UCSD-AML1 (cell line): ENCODE measurements around the gene DDX56.
A peak's percentile ranks its signal among the peaks of the same experiment; 100 is the strongest.
"Not testable (repeated sequence)": the region's sequence is repeated elsewhere in the genome, so short reads cannot be mapped to it uniquely, and the experiment has no call there.

ENCODE experiments used
- DNase-seq: peaks from one replicate; lab custom pipeline; 2025; ENCODE audit not compliant: unreplicated experiment; lab: John Stamatoyannopoulos, UW

DDX56 gene

DNA sequence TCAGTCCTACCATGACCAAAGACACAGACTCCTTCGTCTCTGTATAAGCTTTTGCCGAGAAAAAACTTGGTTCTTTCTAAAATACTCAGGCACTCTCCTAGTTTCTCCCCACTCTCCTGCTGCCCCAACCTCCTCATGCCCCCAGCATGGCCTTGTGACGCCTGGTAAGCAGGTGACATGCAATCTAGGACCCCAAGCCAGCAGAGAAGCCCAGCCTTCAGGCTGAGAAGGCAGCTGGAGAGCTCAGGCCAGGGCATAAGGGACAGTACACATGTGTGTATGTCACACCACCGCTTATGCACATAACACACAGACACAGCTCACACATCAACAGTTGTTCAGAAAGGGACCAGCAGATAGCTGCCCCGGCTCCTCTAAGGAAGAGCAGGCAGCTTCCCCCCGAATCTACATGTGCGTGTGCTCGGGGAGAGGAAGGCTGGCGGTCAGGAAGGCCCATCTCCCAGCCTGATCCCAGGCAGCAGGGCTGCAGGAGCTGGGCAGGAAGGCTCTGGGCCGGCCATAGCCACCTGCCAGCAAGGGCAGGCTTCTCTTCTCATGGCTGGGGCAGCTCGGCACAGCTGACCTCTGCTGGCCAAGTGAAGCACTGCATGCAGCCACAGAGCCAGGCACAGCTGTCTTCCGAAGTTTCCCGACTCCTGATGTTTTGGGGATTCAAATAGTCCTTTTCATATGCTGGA is 8.5 kb downstream of the DDX56 start:
- peak; percentile 22 for DNase-seq

DNA sequence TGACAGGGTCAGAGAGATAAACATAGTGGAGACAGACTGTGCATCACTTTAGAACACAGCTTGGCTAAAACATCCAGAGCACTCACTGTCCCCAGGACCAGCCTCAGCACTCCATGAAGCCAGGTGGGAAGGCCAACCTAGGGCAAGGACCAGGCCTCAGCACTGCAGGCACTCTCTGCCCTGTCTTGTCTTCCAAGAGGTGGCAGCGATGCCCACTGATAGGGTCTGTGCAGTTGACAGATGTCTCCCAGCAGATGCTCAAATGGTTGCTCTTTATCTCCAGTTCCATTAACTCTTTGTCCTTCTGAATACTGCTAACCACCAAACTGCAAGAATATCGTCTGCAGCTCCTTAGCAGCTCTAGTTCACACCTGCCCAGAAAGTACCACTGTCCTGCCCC is 9.1 kb downstream of the DDX56 start:
- no peak for DNase-seq

DNA sequence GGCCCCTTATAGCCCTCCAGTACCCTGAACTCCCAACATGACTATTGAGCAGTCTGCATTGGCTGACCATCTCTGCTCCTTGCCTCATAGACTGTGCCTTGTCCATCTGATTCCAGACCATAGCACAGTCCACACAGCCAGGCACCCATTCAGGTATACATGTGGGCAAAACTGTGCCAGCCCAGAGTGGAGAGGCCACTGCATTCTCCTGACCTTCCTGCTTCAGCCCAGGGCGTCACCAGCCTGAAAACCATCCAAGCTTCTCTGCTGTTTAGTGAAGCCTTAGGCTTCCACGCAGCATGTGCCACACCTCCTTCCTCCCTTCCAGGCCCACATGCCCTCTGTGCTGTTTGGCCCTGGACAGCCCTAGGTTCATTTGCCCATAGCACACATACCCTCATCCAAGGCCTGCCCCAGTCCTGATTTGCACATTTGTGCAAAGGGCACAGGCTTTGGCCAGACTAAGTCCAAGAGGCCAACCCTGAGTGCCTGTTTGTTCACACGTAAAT is 10.5 kb downstream of the DDX56 start:
- no peak for DNase-seq

DNA sequence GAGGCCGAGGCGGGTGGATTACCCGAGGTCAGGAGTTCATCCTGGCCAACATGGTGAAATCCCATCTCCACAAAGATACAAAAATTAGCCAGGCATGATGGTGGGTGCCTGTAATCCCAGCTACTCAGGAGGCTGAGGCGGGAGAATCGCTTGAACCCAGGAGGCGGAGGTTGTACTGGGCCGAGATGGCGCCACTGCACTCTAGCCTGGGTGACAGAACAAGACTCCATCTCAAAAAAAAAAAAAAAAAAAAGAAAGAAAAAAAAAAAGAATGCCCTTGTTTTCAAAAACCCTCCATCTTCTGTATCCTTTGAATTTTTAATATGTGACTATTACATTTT is 11.1 kb downstream of the DDX56 start:
- DNase-seq: not testable (repeated sequence)

DNA sequence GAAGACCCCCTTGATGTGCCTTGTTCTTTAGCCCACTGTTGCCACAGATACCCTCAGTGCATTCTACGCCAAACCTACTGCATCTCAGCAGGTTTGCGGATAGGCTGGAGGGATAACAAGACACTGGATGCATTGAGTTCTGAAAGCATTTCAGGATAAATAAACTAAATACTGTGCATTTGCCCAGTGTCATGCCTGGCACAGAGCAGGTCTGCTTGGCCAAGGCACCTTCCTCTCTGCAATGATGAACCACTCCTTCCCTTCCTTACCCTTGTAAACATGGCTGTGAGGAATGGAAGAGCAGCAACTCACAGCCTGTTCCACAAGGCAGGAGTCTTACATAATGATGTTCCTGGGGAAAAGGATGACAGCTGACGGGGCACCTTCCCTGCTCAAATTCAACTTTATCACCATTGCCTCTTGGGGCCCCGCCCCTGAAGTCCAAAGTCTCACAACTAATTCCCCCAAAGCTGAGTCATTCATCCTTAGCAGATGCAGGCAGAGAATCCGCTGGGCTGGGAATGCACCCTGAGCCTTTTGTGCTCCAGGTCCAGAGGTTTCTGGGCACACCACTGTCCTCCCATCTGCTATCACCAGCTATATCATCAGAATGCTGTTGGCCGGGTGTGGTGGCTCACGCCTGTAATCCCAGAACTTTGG is 11.6 kb downstream of the DDX56 start:
- DNase-seq: no peak

DNA sequence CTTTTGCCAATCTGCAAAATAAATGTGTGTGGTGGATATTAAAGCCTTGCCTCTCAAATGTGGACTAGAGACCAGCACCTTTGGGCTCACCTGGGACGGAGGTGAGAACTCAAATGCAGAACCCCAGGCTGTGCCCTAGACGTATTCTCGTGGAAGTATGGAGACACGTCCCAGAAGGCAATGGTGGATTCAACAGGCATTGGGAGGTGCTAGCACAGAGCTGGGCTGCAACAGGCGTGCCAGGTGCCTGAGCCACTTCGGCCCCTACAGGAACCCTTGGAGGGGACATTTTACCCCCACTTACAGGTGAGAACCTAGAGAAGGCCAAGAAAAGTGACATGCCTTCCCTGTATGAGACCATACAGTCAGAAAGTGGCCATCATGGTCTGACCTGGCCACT is 12.2 kb downstream of the DDX56 start:
- DNase-seq: no peak

DNA sequence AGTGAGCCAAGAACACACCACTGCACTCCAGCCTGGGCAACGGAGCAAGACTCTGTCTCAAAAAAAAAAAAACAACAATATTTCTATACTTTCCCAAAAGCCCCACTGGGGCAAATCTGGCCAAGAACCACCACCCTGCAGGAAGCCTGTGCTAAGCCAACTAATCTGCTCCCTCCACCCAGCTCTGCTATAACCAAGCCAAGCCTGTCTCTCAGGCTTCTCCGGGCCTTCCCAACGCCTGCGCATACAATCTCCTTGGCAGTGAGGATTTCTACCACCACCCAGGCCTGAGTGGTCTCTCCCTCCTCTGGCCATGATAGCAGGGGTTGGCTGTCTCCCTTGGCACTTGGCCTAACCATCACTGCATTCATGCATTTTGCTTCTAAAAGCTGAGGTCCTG is 14.2 kb downstream of the DDX56 start:
- no peak for DNase-seq

DNA sequence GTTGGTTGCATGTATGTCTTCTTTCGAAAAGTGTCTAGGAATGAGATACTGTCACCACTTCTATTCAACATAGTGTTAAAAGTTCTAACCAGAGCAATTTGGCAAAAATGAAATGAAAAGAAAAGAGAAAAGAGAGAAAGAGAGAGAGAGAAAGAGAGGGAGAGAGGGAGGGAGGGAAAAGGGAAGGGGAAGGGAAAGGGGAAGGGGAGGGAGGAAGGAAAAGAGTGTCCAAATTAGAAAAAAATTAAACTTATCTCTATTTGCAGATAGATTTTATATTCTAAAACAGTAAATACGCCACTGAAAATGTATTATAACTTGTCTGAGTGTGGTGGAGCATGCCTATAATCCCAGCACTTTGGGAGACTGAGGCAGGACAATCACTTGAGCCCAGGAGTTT is 16.2 kb downstream of the DDX56 start:
- DNase-seq: no peak

DNA sequence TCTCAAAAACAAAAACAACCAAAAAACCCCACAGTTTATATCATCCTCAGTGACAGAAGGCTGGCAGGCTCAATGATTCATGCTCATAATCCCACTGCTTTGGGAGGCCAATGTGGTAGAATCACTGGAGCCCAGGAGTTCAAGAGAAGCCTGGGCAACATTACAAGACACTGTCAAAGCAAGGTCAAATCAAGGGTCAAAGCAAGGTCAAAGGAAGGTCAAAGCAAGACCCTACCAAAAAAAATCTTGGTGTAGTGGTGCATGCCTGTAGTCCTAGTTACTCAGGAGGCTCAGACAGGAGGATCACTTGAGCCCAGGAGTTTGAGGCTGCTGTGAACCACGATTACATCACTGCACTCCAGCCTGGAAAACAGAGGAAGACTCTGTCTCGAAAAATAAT is 18.4 kb downstream of the DDX56 start:
- no peak for DNase-seq

DNA sequence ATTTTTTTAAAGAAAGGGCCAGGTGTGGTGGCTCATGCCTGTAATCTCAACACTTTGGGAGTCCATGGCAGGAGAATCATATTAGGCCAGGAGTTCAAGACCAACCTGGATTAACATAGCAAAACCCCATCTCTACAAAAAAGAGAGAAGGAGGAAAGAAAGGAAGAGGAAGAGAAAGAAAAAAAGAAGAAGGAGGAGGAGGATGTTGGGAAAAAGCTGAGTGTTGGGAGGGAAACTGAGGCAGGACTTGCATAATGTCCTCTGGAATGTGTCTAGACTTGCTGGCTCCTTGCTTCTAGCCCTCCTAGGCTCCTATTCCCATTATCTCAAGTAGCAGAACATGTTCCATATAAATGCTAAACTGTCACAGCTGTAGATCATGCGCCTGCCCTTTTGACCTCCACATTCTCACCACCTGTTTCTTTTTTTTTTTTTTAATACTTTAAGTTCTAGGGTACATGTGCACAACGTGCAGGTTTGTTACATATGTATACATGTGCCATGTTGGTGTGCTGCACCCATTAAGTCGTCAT is 21.2 kb downstream of the DDX56 start:
- not testable (repeated sequence) for DNase-seq

DNA sequence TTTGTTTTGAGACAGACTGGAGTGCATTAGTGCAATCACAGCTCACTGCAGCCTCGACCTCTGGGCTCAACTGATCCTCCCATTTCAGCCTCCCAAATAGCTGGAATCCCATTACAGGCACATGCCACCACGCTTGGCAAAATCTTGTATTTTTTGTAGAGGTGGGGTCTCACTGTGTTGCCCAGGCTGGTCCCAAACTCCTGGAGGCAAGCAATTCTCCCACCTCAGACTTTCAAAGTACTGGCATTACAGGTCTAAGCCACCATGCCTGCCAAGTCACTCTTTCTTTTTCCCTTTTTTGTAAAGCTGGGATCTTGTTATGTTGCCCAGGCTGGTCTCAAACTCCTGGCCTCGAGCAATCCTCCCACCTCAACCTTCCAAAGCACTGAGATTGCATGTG is 24.3 kb downstream of the DDX56 start:
- DNase-seq: no peak

DNA sequence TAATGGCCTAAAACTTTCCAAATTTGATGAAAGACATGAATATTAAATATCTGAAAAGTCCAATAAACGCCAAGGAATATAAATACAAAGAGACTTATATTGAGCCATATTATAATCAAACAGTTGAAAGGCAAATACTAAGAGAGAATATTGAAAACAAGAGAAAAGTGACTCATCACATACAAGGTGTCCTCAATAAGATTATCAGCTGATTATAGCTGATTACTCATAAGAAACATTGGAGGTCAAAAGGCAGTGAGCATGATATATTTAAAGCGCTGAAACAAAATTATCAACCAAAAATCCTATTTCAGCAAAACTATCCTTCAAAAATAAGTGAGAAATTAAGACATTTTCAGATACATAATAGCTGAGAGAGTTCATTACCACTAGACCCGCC is 24.8 kb downstream of the DDX56 start:
- DNase-seq: no peak

DNA sequence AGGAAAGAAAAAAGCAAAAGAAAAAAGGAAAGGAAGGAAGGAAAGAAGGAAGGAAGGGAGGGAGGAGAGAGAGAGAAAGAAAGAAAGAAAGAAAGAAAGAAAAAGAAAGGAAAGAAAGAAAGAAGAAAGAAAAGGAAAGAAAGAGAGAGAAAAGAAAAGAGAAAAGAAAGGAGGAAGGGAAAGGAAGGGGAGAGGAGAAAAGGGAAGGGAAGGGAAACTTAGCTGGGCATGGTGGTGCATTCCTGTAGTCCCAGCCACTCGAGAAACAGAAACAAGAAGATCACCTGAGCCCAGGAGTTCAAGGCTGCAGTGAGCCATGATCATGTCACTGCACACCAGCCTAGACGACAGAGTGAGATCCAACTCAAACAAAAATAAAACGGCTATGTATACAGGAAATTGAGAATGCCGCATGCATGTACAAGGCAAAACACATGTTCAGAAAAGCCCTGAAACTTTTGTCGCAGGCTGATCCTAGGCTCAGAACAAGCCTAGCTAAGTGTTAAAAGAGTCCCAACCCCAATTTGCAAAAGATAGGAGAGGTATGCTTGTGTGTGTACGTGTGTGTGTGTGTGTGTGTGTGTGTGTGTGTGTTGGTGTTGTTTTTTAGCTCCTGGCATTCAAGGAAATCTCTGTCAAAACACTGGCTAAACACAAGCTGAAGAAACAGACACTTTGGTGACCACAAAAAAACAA is 26.0 kb downstream of the DDX56 start:
- no peak for DNase-seq

DNA sequence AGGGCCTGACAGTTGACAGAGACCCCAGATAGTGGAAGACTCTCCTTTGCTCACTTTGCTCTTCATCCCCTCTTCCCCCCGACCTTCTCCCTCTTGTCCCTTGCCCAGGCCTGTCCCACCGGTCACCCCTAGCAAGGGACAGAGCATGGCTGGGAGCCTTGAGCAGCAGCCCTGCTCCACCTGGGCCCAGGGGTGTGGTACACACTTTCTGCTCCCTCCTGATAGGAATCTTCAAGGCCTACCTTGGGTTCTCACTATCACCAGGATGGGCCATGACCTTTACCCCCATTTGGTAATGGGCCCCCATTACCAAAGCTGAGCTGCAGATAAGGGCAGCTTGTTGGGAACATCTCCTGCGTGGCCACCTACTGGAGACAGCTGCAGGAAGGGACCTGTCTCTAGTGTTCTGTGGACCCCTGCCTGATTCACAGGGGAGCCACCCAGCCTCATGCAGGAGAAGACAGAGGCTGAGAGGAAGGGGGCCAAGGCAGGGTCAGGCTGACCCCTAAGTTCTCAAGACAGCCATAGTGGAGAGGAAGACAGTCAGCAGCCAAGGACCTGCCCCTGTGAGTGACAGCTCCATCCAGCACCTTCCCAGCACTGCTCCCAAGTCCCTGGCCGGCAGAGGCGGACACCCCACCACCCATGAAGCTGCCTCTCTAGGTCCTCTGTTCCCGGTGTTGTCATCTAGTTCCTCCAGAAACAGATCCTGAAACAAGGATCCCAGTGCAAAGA is 31.7 kb downstream of the DDX56 start:
- no peak for DNase-seq

DNA sequence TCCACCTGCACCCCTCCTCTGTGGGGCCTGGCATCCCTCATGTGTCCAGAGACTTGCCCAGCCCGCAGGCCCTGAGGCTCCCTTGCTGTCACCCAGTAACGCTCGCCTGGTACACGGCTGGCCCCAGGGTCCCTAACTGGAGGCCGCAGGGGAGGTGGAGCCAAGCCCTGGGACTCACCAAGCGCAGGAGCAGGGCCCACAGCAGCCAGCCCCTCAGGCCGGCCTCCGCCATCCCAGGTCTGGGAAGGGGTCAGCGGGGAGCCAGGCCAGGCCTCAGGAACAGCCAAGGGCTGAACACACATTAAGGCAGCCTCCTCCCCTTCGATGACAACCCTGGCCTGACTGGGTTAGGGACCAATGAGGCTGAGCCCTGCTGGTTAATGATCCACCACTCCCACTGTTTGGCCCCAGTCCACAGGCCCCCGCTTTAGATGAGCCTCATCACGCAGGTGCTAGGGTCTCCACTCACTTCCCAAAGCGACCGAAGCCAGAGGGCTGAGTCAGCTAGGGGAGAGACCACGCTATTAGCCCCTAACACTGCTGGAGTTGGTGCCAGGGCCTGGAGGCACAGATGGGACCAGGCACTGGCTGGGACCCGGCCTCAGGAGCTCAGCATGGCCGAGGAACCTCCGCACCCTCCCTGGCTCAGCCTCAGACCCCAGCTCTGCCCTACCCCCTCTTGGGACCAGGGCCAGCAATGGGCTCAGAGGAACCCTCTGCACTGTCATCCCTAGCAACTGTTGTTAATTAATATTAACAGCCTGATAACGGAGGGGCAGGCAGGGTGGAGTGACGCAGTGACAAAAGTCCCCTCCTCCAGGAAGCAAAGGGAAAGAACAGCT is 32.5 kb downstream of the DDX56 start, which contains the start of gene NPC1L1:
Gene NPC1L1, minus strand, starts transcription at position 303 of the 842 bp plus-strand sequence. Its CDS starts 71 bp downstream, at position 232.
- DNase-seq: no peak

DNA sequence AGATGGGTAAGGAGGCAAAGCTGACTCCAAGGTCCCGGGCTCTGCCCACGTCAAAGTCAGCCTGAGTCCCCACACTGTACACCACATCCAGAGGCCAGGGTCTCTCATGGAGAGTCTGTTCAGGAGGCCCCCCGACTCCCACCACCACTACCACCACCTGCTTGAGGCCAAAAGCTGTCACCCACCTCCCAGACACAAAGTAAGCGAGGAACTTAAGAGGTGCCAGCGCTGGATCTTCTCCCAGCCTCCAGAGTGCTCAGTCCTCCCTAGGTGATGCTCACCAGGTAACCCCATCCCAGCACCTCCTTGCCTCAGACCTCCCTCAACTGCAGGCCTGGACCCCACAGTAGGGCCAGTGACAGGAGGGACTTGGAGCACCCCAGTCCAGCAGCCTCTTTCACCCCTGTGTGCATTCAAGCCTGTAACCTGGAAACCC is 33.1 kb downstream of the DDX56 start:
- DNase-seq: no peak

DNA sequence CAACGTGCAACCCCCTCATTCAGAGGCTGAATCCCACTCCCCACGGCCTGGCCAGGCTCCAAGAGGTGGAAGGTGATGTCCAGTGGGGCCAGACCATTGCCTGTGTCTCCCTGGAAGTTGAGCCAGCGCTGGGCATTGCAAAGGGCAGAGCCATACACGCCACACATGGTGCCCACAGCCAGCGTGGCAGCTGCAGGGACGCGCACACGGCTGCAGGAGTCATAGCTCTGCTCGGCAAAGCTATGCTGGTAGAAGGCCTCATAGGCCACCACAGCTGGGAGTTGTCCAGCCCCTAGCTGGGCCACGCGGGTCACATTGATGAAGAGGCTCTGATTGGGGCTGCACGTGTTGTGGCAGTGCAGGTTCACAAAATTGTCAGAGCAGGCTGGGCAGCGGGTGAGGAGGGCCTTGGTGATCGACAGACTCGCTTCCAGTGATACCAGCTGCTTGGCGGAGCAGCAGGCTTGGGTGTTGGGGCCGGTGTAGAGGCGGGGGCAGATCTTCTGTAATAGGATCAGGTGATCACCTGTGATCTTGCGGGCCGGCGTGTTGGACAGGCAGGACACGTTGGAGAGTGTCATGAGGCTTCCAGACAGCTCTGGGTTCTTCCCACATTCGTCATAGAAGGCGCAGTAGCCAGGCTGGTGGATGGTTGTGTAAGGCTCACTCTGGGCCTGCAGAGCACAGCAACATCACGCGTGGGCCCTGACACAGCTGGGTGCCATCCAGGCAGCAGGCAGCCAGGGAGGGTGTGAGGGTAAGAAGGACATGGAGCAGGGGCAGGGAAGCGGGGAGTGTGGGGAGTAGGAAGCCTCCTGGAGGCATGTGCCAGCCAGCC is 33.8 kb downstream of the DDX56 start:
- DNase-seq: no peak

DNA sequence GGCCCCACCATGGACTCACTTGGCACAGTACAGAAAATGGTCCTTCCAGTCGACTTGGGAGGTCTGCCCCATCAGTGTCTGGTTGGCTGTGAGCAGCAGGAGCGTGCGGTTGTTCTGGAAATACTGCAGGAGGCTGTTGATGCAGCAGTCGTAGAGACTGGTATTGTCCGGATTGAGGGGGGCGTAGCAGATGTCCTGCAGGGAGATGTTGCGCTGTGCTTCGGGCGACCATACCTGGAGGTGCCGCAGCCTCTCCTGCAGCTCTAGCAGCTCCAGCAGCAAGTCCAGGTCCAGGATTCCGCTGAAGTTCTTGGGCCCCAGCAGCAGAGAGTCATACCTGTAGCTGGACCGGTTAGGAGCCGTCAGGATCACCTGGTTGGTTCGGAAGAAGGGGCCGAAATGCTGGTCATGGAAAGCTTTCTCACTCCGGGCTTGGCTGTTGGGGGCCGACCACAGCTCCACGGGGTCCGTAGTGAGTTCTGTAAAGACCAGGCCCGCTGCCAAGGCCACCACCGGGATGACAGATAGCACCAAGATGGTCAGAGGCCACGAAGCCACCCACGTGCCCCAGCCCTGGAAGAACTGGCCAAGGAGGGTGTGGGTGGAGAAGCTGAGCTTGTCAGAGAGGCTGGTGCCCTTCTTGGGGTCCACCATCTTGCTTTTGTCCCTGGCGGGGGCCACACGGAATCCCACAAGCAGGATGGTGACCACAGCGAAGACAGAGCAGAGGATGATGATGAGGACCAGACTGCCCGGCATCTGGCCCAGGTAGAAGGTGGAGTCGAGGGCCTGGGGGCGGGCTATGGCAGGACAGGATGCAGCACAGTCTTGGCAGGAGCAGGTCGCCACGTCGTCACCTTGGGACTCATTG is 34.7 kb downstream of the DDX56 start:
- no peak for DNase-seq
